ENCODE results near the gene CDCA8. TPM values are rescaled to one million over a fixed set of nuclear protein-coding genes. Genes with fewer than 3 reads are reported as not detected.

The CDCA8 gene
- total and polyA plus RNA-seq, 2 experiments from 2014 or later: 31.6 to 37.9 TPM

DNA sequence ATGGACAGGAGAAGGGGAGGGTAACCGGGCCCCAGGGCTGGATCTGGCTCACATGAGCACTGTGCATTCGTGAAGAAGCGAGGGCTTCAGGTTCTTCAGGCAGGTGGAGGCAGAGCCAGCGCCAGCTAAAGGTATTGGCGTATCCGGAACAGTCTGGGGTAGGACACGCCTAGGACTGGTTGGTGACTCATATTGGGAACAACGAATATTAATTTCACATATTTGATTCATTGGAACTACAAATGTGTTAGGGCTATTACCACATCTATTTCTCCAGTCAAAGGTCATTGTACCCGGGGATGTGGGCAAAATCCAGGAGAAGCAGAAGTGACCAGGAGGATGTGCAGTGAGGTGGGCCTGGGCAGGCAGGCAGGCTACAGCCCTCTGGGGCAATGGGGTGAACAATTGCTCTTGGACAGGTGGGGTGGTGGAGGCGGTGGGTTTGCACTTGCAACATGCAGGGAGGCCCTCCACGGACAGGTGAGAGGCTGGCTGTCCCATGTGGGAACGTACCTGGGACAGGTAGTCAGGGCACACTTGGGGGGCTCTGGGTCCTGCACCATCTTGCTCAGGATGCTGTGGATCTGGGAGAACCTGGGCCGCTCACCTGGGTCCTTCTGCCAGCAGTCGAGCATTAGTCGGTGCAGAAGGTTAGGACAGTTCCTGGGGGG, 26.7 kb downstream of the CDCA8 start (continued):
- TF ChIP-seq, protein P1, sequence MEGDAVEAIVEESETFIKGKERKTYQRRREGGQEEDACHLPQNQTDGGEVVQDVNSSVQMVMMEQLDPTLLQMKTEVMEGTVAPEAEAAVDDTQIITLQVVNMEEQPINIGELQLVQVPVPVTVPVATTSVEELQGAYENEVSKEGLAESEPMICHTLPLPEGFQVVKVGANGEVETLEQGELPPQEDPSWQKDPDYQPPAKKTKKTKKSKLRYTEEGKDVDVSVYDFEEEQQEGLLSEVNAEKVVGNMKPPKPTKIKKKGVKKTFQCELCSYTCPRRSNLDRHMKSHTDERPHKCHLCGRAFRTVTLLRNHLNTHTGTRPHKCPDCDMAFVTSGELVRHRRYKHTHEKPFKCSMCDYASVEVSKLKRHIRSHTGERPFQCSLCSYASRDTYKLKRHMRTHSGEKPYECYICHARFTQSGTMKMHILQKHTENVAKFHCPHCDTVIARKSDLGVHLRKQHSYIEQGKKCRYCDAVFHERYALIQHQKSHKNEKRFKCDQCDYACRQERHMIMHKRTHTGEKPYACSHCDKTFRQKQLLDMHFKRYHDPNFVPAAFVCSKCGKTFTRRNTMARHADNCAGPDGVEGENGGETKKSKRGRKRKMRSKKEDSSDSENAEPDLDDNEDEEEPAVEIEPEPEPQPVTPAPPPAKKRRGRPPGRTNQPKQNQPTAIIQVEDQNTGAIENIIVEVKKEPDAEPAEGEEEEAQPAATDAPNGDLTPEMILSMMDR (conservative IDR thresholded peaks at IDR 0.05; ENCODE audit: low read depth in 2 of 2): no peak
- TF ChIP-seq EZH2phosphoT487 (IDR thresholded peaks at IDR 0.05; ENCODE audit: unreplicated experiment): no peak

- Histone ChIP-seq H3K4me3 (no peak overlapping the region), H3K36me3 (ENCODE audit: insufficient read depth) (no peaks in the 10 kb centered on the region), H3K79me2 (replicated peaks; ENCODE audit: insufficient read depth) (no peaks in the 10 kb centered on the region), H3F3A (replicated peaks; ENCODE audit: low read depth) (no peaks in the 10 kb centered on the region), H3K27me3 (ENCODE audit: insufficient read depth) (no peaks in the 10 kb centered on the region), H4K20me1 (replicated peaks; ENCODE audit: insufficient read depth) (no peaks in the 10 kb centered on the region), H3K4me1 (ENCODE audit: insufficient read depth) (no peaks in the 10 kb centered on the region; the same call in 1 of the 2 replicates), H3K27ac (ENCODE audit: low read depth) (no peak overlapping the region), H3K9me2 (ENCODE audit: insufficient read depth) (no peaks in the 10 kb centered on the region), H2AFZ (no peak overlapping the region), H3K4me2 (no peak overlapping the region)
- H3K9me3 Mint-ChIP-seq: no peaks in the 10 kb centered on the region
- H3K4me1 Mint-ChIP-seq: peaks cover 12% of the 10 kb centered on the region; the same call in 1 of the 3 replicates
- no peak overlapping the region for H3K4me3 Mint-ChIP-seq
- ATAC-seq (no peak), DNase-seq (ENCODE audit: low spot score) (no peak)
- H3K27me3 Mint-ChIP-seq (ENCODE audit: insufficient read depth, low read depth, poor library complexity): peaks cover 3% of the 10 kb centered on the region
- H3K27ac Mint-ChIP-seq: no peak overlapping the region
- H3K36me3 Mint-ChIP-seq (ENCODE audit: low read depth): no peaks in the 10 kb centered on the region
- TF ChIP-seq REST (IDR thresholded peaks at IDR 0.05; ENCODE audit: unreplicated experiment): no peak
Measured at GRCh38 chr1:37719572-37720195, 27.4 kb downstream of the CDCA8 start.

- no peaks in the 10 kb centered on the region for H3K36me3 Mint-ChIP-seq (ENCODE audit: low read depth)
- no peaks in the 10 kb centered on the region for H4K20me1 ChIP-seq (replicated peaks; ENCODE audit: insufficient read depth)
- no peak overlapping the region for H3K4me3 ChIP-seq
- H3K27ac Mint-ChIP-seq: no peak overlapping the region
- no peaks in the 10 kb centered on the region for H3K9me3 Mint-ChIP-seq
- H3K4me2 ChIP-seq: no peak overlapping the region
- DNase-seq (ENCODE audit: low spot score) (no peak), ATAC-seq (no peak)
- no peak overlapping the region for H3K27ac ChIP-seq (ENCODE audit: low read depth)
- no peak overlapping the region for H2AFZ ChIP-seq
- no peaks in the 10 kb centered on the region for H3F3A ChIP-seq (replicated peaks; ENCODE audit: low read depth)
- H3K4me3 Mint-ChIP-seq: no peak overlapping the region
- H3K27me3 ChIP-seq (ENCODE audit: insufficient read depth): no peaks in the 10 kb centered on the region
- no peaks in the 10 kb centered on the region for H3K36me3 ChIP-seq (ENCODE audit: insufficient read depth)
- H3K4me1 ChIP-seq (ENCODE audit: insufficient read depth): no peaks in the 10 kb centered on the region; the same call in 1 of the 2 replicates
- no peaks in the 10 kb centered on the region for H3K9me2 ChIP-seq (ENCODE audit: insufficient read depth)
- H3K27me3 Mint-ChIP-seq (ENCODE audit: insufficient read depth, low read depth, poor library complexity): peaks cover 3% of the 10 kb centered on the region
- peaks cover 12% of the 10 kb centered on the region; the same call in 1 of the 3 replicates for H3K4me1 Mint-ChIP-seq
- no peaks in the 10 kb centered on the region for H3K79me2 ChIP-seq (replicated peaks; ENCODE audit: insufficient read depth)
- TF ChIP-seq ZNF114 (CRISPR knock-in tag; IDR thresholded peaks at IDR 0.05): no peak
- no peak for TF ChIP-seq ZNF331 (CRISPR knock-in tag; IDR thresholded peaks at IDR 0.05; ENCODE audit: low read depth)
- no peak for TF ChIP-seq EZH2phosphoT487 (IDR thresholded peaks at IDR 0.05; ENCODE audit: unreplicated experiment)
- no peak for TF ChIP-seq REST (IDR thresholded peaks at IDR 0.05; ENCODE audit: unreplicated experiment)
- TF ChIP-seq STAT1 (IDR thresholded peaks at IDR 0.05; ENCODE audit: unreplicated experiment): no peak
- TF ChIP-seq NANOG (IDR thresholded peaks at IDR 0.05; ENCODE audit: borderline replicate concordance): no peak
- no peak for TF ChIP-seq POLR2AphosphoS5 (IDR thresholded peaks at IDR 0.05; ENCODE audit: low read depth)
- TF ChIP-seq EZH2 (IDR thresholded peaks at IDR 0.05; ENCODE audit: low read depth, unreplicated experiment): no peak
Measured at GRCh38 chr1:37720231-37721130, 28.2 kb downstream of the CDCA8 start.
